HG02610 (cell line): ENCODE data around the gene SBF1.
A peak's percentile ranks its signal among the peaks of the same experiment; 100 is the strongest.

ENCODE experiments used
- ATAC-seq: cut with Tn5 transposase; IDR thresholded peaks from one replicate; pipeline ENCODE4 v1.9.1; 2021; ENCODE audit warnings: mild to moderate bottlenecking, moderate library complexity; ENCODE audit not compliant: unreplicated experiment

Gene SBF1

DNA sequence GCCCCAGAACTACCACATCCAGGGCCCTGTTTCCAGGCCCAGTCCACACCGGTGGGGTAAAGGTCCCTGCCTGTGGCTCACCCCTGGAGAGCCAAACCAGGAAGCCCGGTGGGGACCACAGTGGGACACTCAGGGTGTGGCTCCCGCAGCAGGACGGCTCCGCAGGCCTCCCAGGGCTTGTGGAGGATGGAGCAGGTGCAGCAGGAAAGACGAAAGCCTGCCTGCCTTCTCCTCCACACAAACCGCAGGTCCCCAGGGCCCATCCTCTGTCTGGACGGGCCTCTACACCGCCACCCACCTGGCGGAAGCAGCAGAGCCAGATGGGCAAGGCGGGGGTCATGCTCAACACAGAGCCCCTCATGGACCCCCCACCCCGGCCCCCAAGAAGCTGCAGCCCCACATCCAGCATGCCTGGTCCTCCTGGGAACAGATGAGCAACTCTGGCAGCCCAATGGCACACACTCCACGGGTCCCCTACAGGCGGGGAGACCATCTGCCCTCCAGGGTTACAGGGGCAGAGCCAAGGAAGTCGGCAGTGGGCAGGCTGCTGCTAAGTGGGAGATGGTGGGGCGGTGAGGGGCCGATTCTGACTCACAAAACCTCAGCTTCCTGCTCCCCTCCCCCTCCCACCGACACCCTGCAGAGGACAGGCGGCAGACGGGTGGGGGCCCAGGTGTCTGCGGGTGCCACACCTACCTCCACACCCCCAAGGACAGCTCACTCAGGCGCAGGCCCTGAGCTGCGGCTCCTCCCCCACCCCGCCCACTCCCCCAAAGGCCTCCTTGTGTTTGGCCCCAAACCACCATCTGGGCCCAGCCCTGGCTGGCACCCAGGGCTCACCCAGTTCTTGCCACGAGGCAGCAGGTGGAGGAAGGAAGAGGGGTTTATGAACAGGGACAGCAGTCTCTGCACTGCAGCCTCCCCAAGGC, 5.2 kb downstream of the SBF1 start:
- peak; percentile 56 for ATAC-seq

DNA sequence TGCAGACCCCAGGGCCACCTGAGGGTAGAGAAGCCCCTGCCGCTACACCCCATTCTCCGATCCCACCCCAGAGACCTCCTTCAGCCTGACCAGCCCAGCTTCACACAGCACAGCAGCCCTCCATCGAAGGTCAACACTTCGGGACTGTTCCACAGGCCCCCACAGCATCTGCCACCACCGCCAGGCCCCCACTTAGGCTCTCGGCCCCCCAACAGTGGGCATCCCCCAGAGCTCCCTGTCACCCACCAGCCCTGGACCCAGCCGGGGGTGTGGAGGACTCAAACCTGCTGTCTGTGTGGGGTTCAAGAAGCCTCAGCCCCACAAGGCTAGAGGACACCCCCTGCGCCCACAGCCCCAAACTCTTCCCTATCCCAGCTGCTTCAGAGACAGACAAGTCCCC, 6.2 kb downstream of the SBF1 start:
- ATAC-seq, result no peak

- ATAC-seq, result no peak
These were observed 6.9 kb downstream of the SBF1 start for GRCh38 chr22:50467773-50468440.

GRCh38 chr22:50467341-50467740, 7.5 kb downstream of the SBF1 start:
- ATAC-seq, result no peak

DNA sequence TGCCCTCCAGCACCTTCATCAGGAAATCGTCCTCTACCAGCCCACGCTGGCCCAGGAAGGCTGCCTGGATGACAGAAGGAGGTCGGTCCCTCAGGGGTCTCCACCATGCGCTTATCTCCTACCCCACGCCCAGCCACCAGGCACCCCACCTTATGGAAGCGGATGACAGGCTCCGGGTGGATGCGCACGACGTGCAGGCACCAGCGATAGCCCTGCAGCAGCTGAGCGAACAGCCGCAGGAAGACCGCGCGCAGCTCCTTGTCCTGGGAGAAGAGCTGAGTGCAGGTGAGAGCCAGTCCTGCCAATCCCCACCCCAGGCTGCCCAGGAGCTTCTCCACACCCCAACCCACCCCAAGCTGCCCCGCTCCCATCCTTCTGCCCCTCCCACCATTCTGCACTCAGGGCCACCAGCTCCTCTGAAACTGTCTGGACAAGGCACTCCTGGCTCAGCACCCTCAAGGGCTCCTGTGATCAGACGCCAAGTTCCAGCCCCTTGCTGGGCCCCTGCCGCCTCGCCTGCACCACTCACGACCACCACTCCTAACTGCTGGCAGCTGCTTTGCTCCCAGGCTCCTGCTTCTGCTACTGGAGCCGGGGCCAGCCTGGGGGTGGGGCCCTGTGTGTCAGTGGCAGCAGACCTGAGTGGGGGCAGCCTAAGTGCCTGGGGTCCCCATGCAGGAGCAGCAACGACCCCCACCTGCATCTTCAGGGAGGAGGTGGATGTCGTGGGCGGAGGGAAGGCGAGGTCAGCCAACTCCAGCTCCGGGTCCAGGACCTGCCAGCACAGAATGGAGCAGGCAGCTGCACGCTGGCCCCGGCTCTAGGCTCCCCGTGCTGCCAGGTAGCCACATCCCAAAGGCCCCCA, 9.5 kb downstream of the SBF1 start:
- ATAC-seq, result no peak

DNA sequence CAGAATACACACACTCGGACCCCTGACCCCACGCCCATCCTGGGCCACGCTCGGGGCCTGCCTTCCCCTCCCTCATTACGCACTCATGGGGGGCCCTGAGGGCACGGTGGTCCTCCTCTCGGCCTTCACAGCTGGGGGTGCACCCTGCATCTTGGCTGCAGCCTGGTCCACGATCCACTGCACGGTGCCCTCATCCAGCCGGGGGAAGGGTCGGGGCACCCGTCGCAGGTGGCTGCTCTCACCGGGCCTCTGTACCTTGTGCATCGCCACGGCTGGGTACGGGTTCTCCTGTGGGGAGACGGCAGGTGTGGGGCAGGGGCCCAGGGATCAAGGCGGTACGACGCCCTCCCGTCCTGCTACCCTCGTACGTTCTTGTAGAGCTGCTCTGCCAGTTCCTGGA, 10.4 kb downstream of the SBF1 start:
- ATAC-seq, result no peak

DNA sequence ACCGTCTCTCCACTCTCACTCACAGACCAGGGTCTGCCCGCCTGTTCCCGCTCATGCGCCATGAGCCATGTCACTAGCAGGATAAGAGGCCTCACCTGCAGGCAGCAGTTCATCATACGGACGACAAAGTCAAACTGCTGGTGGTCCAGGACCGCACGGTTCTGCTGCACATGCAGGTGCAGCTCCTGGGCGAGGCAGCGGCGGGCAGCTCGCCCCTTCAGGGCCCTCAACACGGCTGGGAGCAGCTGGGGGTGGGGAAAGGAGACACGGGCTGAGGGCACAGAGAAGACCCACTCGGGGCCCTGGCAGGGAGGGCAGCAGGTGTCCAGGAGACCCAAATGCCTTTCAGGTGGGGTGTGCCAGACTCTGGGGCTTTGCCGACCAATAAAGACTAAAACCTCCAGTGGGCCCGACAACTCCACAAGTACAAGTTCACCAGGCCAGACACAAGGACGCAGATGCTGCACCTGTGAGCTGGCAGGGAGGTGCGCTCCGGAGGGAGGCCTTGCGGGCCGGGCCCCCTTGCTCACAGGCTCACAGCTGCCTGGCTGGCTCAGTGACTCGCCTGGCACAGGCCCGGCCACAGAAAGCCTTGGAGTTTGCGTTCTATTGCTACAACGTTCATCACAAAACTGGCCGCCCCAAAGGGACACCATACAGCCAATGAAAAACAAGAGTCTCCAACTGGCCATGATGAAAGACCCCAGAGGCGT, 11.5 kb downstream of the SBF1 start:
- ATAC-seq, result no peak

GRCh38 chr22:50461979-50462540, 12.8 kb downstream of the SBF1 start:
- ATAC-seq, result no peak

DNA sequence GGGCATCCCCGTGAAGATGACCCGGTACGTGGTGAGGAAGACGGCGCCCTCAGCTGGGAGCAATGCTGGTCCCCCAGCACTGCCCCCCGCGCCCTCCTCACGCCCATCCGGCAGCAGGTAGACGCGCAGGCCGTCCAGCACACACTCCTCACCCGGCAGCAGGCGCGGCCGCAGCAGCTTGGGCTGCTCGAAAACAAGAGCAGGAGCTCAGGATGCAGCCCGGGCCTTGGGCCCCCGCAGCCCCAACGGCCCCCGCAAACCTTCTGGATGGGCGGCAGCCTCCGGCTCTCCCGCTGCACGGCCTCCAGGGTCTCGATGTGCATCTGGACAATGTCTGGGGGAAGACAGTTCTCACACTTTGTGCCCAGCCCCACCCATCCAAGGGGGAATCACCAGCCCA, 13.3 kb downstream of the SBF1 start:
- no peak for ATAC-seq

DNA sequence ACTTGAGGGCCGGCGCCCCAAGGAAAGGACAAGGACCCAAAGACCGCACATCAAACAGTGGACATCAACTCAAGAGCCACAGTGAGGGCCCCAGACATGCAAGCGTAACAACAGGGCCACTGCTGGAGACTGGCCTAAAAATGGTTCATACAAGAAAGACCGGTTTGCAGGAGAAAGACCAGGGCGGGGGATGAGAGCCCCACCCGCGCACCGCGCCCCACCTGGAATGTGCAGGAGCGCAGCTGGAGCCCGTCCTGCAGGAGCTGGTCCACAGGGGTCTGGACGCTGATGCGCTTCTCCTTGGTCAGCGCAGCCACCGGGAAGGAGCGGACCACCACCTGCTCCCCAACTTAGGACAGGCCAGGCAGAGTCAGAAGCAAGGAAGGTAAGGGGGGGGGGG, 13.9 kb downstream of the SBF1 start:
- no peak for ATAC-seq

- no peak for ATAC-seq
These were observed 15.2 kb downstream of the SBF1 start for GRCh38 chr22:50459496-50460140.

- no peak for ATAC-seq
These were observed 15.8 kb downstream of the SBF1 start for GRCh38 chr22:50459016-50459415.

GRCh38 chr22:50456466-50457234, 18.2 kb downstream of the SBF1 start:
- ATAC-seq, result no peak

- no peak for ATAC-seq
These were observed 18.8 kb downstream of the SBF1 start for GRCh38 chr22:50456026-50456425.

DNA sequence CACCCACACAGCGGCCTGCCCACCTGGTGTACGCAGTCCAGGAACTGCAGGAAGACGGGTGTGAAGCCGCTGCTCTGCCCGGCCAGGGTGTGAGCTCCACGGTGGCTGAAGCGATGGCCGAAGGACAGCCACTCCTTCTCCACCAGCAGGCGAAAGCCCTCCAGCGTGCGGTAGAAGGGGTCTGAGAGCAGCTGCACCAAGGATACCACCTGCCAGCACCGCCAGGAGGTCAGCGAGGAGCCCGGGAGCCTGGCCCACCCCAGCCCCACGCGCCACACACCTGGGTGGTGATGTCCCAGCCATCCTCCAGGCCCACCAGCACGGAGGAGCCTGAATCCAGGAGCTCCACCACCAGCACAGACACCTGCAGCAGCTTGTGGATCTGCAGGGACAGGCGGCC, 19.6 kb downstream of the SBF1 start:
- ATAC-seq, result no peak

GRCh38 chr22:50454556-50455075, 20.2 kb downstream of the SBF1 start:
- no peak for ATAC-seq

- ATAC-seq, result no peak
These were observed 22.2 kb downstream of the SBF1 start for GRCh38 chr22:50452649-50453048.

DNA sequence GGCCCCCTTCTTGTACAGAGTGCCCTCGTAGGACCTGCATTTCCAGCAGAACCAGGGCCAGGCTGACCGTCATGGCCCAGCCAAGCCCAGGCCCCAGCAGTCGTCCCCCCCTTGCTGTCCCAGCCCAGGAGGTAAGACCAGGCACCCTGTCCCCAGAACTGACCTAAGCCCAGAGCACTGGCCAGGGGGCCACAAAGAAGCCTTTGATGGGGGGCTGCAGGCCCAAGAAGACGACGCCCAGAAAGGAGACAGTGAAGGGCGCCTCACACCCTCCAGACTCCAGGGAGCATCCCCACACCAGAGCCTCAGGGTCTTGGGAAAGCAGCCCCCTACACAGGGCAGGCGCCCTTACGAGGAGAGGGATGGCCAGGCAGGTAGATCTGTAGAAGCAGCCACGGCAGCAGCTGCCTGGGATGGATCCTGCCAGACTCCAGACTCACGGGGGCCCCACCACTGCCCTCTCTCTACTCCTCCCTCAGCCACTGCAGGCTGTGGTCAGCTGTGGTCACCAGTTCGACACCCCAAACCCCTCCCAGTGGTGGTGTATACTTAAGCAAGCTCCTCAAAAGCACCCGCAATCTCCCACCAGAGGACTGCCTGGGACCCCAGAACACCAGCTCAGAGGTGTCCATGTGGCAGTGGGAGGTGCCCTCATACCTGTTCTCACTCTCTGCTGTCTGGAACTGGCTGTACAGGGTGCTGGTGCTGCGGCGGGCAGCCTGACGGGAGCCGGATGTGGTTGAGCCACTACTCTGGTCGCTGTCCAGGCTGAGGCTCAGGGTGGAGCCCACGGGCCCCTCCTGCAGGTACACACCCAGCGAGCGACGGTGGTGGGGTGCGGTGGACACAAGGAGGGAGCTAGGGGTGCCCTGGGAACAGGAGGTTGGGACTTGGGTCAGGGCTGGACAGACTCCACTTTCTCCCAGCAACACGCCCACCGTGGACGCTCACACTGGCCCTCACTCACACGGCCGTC, 27.0 kb downstream of the SBF1 start:
- ATAC-seq, result no peak
